ENCODE data around the gene CCDC196. TPM values are rescaled to one million over a fixed set of nuclear protein-coding genes. Genes with fewer than 3 reads are reported as not detected.
"Not testable (repeated sequence)": the region's sequence is repeated elsewhere in the genome, so short reads cannot be mapped to it uniquely, and the experiment has no call there.

Gene CCDC196
- total and polyA plus RNA-seq, 4 donors: not detected

DNA sequence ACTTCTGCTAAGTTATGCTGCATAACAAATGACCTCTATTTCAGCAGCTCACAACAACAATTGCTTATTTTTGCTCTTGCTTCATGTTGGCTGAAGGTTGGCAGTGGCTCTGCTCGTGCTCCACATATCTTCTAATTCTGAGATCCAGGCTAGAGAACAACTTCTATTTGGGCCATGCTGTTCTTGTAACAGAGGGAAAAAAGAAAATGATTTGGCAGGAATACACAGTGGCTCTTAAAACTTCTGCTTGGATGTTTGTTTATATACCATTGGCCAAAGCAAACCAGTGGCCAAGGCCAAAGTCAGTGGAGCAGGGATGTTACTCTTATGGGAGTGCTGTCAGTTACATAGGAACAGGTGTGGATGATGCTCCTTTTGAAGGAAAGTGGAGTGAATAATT is 53.9 kb downstream of the CCDC196 start:
- WGBS, 2 donors: 81 to 85% methylated on average over 1 of the region's 1 CpG
- Histone ChIP-seq H3K36me3 (ENCODE audit: control insufficient read depth in 4 of 4, insufficient read depth in 4 of 4, low read length in 4 of 4) (no peaks in the 10 kb centered on the region), H3K27me3 (ENCODE audit: control insufficient read depth in 3 of 3, insufficient read depth in 3 of 3, low read length in 2 of 3) (no peaks in the 10 kb centered on the region), H3K27ac (ENCODE audit: low read depth in 1 of 2, low read length in 1 of 2) (no peak overlapping the region), H3K4me1 (ENCODE audit: control insufficient read depth in 5 of 5, insufficient read depth in 5 of 5, low read length in 5 of 5) (peaks cover 0 to 9% (median 0%) of the 10 kb centered on the region in 5 donors), H3K9me3 (ENCODE audit: control insufficient read depth in 4 of 4, insufficient read depth in 3 of 4, low read length in 3 of 4) (no peaks in the 10 kb centered on the region), H3K9ac (ENCODE audit: insufficient read depth in 1 of 2, low read length in 2 of 2) (no peak overlapping the region), H3K4me3 (no peak overlapping the region)
- DNase-seq (peak in 1 of 3 donors; percentile 8), ATAC-seq (ENCODE audit: insufficient read depth, low FRiP score) (no peak)
- TF ChIP-seq, protein P1, sequence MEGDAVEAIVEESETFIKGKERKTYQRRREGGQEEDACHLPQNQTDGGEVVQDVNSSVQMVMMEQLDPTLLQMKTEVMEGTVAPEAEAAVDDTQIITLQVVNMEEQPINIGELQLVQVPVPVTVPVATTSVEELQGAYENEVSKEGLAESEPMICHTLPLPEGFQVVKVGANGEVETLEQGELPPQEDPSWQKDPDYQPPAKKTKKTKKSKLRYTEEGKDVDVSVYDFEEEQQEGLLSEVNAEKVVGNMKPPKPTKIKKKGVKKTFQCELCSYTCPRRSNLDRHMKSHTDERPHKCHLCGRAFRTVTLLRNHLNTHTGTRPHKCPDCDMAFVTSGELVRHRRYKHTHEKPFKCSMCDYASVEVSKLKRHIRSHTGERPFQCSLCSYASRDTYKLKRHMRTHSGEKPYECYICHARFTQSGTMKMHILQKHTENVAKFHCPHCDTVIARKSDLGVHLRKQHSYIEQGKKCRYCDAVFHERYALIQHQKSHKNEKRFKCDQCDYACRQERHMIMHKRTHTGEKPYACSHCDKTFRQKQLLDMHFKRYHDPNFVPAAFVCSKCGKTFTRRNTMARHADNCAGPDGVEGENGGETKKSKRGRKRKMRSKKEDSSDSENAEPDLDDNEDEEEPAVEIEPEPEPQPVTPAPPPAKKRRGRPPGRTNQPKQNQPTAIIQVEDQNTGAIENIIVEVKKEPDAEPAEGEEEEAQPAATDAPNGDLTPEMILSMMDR (IDR thresholded peaks at IDR 0.05; ENCODE audit: control extremely low read depth, extremely low read depth): no peak

DNA sequence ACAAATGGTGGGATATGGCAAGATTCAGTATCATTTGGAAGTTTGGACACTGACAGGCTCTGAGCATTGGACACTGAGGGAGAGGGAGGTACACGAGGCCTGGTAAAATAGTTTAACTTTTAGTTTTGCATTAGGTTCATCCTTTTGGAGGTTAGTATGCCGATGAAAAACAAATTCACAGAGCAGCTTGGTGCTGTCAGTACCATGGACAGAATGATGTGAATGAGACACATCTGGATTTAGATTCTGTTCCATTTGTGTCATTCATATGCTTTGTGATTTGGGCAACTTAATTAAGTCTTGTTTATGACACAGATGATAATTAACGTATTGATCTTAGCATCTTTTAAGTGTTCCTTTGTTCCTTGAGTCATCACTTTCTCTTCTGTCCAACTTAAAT is 55.5 kb downstream of the CCDC196 start:
- Histone ChIP-seq H3K9ac (ENCODE audit: insufficient read depth in 1 of 2, low read length in 2 of 2) (no peak overlapping the region), H3K36me3 (ENCODE audit: control insufficient read depth in 4 of 4, insufficient read depth in 4 of 4, low read length in 4 of 4) (no peaks in the 10 kb centered on the region), H3K27ac (ENCODE audit: low read depth in 1 of 2, low read length in 1 of 2) (no peak overlapping the region), H3K4me3 (no peak overlapping the region), H3K4me1 (ENCODE audit: control insufficient read depth in 5 of 5, insufficient read depth in 5 of 5, low read length in 5 of 5) (peaks cover 0 to 9% (median 0%) of the 10 kb centered on the region in 5 donors), H3K9me3 (ENCODE audit: control insufficient read depth in 4 of 4, insufficient read depth in 3 of 4, low read length in 3 of 4) (no peaks in the 10 kb centered on the region), H3K27me3 (ENCODE audit: control insufficient read depth in 3 of 3, insufficient read depth in 3 of 3, low read length in 2 of 3) (no peaks in the 10 kb centered on the region)
- DNase-seq (no peak), ATAC-seq (ENCODE audit: insufficient read depth, low FRiP score) (no peak)
- TF ChIP-seq, protein P1 (IDR thresholded peaks at IDR 0.05; ENCODE audit: control extremely low read depth, extremely low read depth): no peak
- WGBS, 2 donors: 90 to 92% methylated on average over 3 of the region's 3 CpGs

DNA sequence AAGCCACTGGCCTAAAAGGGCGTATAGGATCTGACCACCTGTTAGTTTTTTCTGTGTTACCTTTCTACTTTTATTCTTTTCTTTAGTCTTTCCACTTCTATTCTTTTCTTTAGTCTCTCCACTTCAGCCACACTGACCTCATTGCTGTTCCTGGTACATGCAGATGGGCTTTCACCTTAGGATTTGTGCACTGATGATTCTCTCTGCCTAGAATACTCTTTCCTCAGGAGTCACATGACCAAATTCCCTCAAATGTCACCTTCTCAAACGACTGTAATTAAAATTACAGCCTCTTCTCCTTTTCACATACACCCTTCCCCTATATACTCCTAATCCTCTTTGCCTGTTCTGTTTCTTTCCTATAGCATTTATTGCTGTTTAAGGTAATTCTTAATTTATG is 57.8 kb downstream of the CCDC196 start:
- H3K4me1 ChIP-seq (ENCODE audit: control insufficient read depth in 5 of 5, insufficient read depth in 5 of 5, low read length in 5 of 5): peaks cover 0 to 7% (median 0%) of the 10 kb centered on the region in 5 donors
- TF ChIP-seq, protein P1 (IDR thresholded peaks at IDR 0.05; ENCODE audit: control extremely low read depth, extremely low read depth): no peak
- H3K27ac ChIP-seq (ENCODE audit: low read depth in 1 of 2, low read length in 1 of 2): no peak overlapping the region
- WGBS, 2 donors: 52 to 78% methylated on average over 2 of the region's 2 CpGs
- no peak overlapping the region for H3K4me3 ChIP-seq
- DNase-seq (no peak), ATAC-seq (ENCODE audit: insufficient read depth, low FRiP score) (no peak)
- H3K27me3 ChIP-seq (ENCODE audit: control insufficient read depth in 3 of 3, insufficient read depth in 3 of 3, low read length in 2 of 3): no peaks in the 10 kb centered on the region
- peaks cover 0 to 2% (median 0%) of the 10 kb centered on the region in 4 donors for H3K36me3 ChIP-seq (ENCODE audit: control insufficient read depth in 4 of 4, insufficient read depth in 4 of 4, low read length in 4 of 4)
- no peaks in the 10 kb centered on the region for H3K9me3 ChIP-seq (ENCODE audit: control insufficient read depth in 4 of 4, insufficient read depth in 3 of 4, low read length in 3 of 4)
- H3K9ac ChIP-seq (ENCODE audit: insufficient read depth in 1 of 2, low read length in 2 of 2): no peak overlapping the region

DNA sequence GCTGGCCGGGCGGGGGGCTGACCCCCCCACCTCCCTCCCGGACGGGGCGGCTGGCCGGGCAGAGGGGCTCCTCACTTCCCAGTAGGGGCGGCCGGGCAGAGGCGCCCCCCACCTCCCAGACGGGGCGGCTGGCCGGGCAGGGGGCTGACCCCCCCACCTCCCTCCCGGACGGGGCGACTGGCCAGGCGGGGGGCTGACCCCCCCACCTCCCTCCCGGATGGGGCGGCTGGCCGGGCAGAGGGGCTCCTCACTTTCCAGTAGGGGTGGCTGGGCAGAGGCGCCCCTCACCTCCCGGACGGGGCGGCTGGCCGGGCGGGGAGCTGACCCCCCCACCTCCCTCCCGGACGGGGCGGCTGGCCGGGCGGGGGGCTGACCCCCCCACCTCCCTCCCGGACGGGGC is 59.0 kb downstream of the CCDC196 start:
- not testable (repeated sequence) for H3K9ac ChIP-seq (ENCODE audit: insufficient read depth in 1 of 2, low read length in 2 of 2); ATAC-seq (ENCODE audit: insufficient read depth, low FRiP score); H3K27ac ChIP-seq (ENCODE audit: low read depth in 1 of 2, low read length in 1 of 2); H3K4me1 ChIP-seq (ENCODE audit: control insufficient read depth in 5 of 5, insufficient read depth in 5 of 5, low read length in 5 of 5); H3K4me3 ChIP-seq; H3K27me3 ChIP-seq (ENCODE audit: control insufficient read depth in 3 of 3, insufficient read depth in 3 of 3, low read length in 2 of 3); DNase-seq; H3K9me3 ChIP-seq (ENCODE audit: control insufficient read depth in 4 of 4, insufficient read depth in 3 of 4, low read length in 3 of 4); H3K36me3 ChIP-seq (ENCODE audit: control insufficient read depth in 4 of 4, insufficient read depth in 4 of 4, low read length in 4 of 4)
- 93 to 96% methylated on average over 3 to 25 of the region's 32 CpGs for WGBS, 2 donors

DNA sequence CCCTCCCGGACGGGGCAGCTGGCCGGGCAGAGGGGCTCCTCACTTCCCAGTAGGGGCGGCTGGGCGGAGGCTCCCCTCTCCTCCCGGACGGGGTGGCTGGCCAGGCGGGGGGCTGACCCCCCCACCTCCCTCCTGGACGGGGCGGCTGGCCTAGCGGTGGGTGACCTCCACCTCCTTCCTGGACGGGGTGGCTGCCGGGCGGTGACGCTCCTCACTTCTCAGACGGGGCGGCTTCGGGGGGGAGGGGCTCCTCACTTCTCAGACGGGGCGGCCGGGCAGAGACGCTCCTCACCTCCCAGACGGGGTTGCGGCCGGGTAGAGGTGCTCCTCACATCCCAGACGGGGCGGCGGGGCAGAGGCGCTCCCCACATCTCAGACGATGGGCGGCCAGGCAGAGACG is 59.6 kb downstream of the CCDC196 start:
- not testable (repeated sequence) for H3K4me3 ChIP-seq; H3K9ac ChIP-seq (ENCODE audit: insufficient read depth in 1 of 2, low read length in 2 of 2); ATAC-seq (ENCODE audit: insufficient read depth, low FRiP score); H3K4me1 ChIP-seq (ENCODE audit: control insufficient read depth in 5 of 5, insufficient read depth in 5 of 5, low read length in 5 of 5); DNase-seq; H3K27me3 ChIP-seq (ENCODE audit: control insufficient read depth in 3 of 3, insufficient read depth in 3 of 3, low read length in 2 of 3); H3K27ac ChIP-seq (ENCODE audit: low read depth in 1 of 2, low read length in 1 of 2); H3K9me3 ChIP-seq (ENCODE audit: control insufficient read depth in 4 of 4, insufficient read depth in 3 of 4, low read length in 3 of 4); H3K36me3 ChIP-seq (ENCODE audit: control insufficient read depth in 4 of 4, insufficient read depth in 4 of 4, low read length in 4 of 4)
- WGBS, 2 donors: 92% methylated on average over 21 to 27 of the region's 32 CpGs

Measured in lung (tissue), 12 donors.